HG03571 (cell line): ENCODE data around the gene LRCOL1.

ENCODE experiments used
- ATAC-seq: cut with Tn5 transposase; IDR thresholded peaks from one replicate; pipeline ENCODE4 v1.9.1; 2021; ENCODE audit not compliant: unreplicated experiment

Gene LRCOL1

GRCh38 chr12:132583736-132584135 is 26.6 kb downstream of the LRCOL1 start:
- no peak for ATAC-seq

GRCh38 chr12:132583411-132583710 is 27.0 kb downstream of the LRCOL1 start:
- ATAC-seq: no peak

GRCh38 chr12:132582582-132583410 is 27.6 kb downstream of the LRCOL1 start:
- ATAC-seq: no peak

GRCh38 chr12:132582058-132582420 is 28.3 kb downstream of the LRCOL1 start:
- no peak for ATAC-seq

GRCh38 chr12:132581348-132582057 is 28.9 kb downstream of the LRCOL1 start:
- ATAC-seq: no peak

GRCh38 chr12:132580701-132581292 is 29.6 kb downstream of the LRCOL1 start:
- no peak for ATAC-seq

- ATAC-seq: no peak
These were observed 30.6 kb downstream of the LRCOL1 start for GRCh38 chr12:132579744-132580143.

GRCh38 chr12:132578826-132579225 is 31.6 kb downstream of the LRCOL1 start:
- ATAC-seq: no peak

GRCh38 chr12:132578118-132578517 is 32.3 kb downstream of the LRCOL1 start:
- no peak for ATAC-seq

GRCh38 chr12:132577191-132577920 is 33.0 kb downstream of the LRCOL1 start:
- no peak for ATAC-seq

GRCh38 chr12:132576701-132577100 is 33.7 kb downstream of the LRCOL1 start:
- no peak for ATAC-seq

GRCh38 chr12:132575661-132576060 is 34.7 kb downstream of the LRCOL1 start:
- no peak for ATAC-seq

GRCh38 chr12:132574271-132574996 is 35.9 kb downstream of the LRCOL1 start:
- no peak for ATAC-seq

GRCh38 chr12:132572801-132573760 is 37.3 kb downstream of the LRCOL1 start:
- no peak for ATAC-seq

- ATAC-seq: no peak
These were observed 38.3 kb downstream of the LRCOL1 start for GRCh38 chr12:132572106-132572505.

- no peak for ATAC-seq
These were observed 38.8 kb downstream of the LRCOL1 start for GRCh38 chr12:132571598-132571997.

GRCh38 chr12:132571051-132571450 is 39.3 kb downstream of the LRCOL1 start:
- ATAC-seq: no peak

GRCh38 chr12:132570635-132571034 is 39.7 kb downstream of the LRCOL1 start:
- ATAC-seq: no peak

GRCh38 chr12:132569856-132570480 is 40.4 kb downstream of the LRCOL1 start:
- no peak for ATAC-seq
